LNCAP (cell line): ENCODE data around the gene PER3.

Experiments
- CTCF ChIP-seq: fragments of 450-650 bp; IDR thresholded peaks from 2 replicates; pipeline ENCODE4 v1.5.1; 2017; ENCODE audit warnings: mild to moderate bottlenecking

PER3 gene

GRCh38 chr1:7769673-7770412 is 14.2 kb upstream of the PER3 start:
- no peak for TF ChIP-seq CTCF

GRCh38 chr1:7770669-7770996 is 13.5 kb upstream of the PER3 start:
- no peak for TF ChIP-seq CTCF

DNA sequence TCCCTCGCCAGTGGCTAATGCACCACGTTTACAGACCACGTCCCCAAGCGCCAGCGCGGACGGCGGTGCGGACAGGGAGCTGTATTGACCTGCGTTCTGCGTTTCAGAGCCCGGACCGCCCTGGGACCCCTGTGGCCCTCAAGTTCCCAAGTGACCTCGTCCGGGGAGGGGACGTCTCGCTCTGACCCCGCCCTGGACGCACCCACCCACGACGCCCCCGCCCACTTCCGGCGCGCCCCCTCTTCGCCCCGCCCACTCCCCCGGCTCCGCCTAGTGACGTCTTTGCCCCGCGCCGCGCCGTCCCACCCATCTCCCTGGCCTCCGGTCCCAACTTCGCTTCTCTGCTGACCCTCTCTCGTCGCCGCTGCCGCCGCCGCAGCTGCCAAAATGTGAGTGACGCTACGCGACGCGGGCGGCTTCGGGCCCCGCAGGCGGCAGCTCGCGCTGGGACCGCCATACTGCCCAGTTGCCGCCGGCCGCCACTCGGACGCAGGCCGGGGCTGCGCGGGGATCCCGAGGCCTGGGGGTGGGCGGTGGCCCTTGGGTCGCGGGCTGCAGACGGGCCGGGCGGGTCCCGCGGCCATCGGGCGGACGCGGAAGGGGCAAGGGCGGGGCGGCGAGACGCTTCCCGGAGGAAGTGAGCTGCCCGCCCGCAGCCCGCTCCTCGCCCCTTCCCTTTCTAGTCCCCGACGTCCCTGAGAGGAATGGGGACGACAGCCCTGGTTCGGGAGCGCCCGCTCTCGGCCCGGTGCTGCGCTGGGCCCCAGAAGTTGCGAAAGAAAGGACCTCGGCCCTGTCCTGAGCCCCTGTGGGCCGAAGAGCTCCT is 12.9 kb upstream of the PER3 start, which contains the start of gene VAMP3:
Gene VAMP3 (plus strand): TSS at position 300 of the 826 bp plus-strand sequence. CDS start 88 bp downstream, at position 388.
- TF ChIP-seq CTCF = no peak

DNA sequence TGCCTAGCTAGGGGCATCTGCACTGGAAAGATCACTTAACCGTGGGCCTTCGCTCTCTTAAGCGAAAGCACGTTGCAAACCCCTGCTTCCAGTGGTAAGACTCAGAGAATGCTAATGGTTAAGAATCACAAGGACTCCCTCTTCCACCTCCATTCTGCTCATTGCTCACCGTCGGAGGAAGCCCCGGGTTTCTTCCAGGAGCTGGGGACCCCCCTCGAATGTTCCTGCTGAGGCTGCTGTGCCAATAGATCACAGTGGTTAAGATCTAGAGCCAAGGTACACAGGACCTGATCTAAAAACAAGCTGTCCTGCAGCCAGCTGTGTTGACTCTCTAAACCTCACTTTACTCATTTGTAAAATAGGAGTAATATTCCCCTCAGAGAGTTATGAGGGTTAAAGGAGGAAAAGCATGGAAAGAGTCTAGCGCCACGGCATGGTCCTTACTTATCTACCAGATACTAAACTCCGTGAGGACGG is 12.2 kb upstream of the PER3 start:
- TF ChIP-seq CTCF = no peak

GRCh38 chr1:7777591-7777990 is 6.5 kb upstream of the PER3 start:
- no peak for TF ChIP-seq CTCF

GRCh38 chr1:7778133-7778628 is 5.9 kb upstream of the PER3 start:
- no peak for TF ChIP-seq CTCF

- TF ChIP-seq CTCF = no peak
Measured at GRCh38 chr1:7780976-7781375, 3.1 kb upstream of the PER3 start.
